Fibroblast of lung (primary cell): Measurements from ENCODE around the gene ADD2. TPM values are rescaled to one million over a fixed set of nuclear protein-coding genes. Genes with fewer than 3 reads are reported as not detected.

Source experiments
- DNase-seq, 2 donors: peaks; one replicate each; pipeline versions ENCODE4 v3.0.0 to v3.0.0-alpha.2; 2010; ENCODE audit warnings: low read depth in 2 of 2
- H2AFZ ChIP-seq: 2 replicates; pipeline ENCODE4 v1.5.1; 2012; ENCODE audit warnings: low read length, control low read depth, inconsistent platforms
- H3K27ac ChIP-seq: 2 replicates; pipeline ENCODE4 v1.5.1; 2011; ENCODE audit warnings: low read length, control low read depth; ENCODE audit not compliant: insufficient read depth
- H3K27me3 ChIP-seq: 2 replicates; pipeline ENCODE4 v1.5.1; 2011; ENCODE audit warnings: mild to moderate bottlenecking, low read length; ENCODE audit not compliant: control insufficient read depth, insufficient read depth
- H3K36me3 ChIP-seq: 2 replicates; pipeline ENCODE4 v1.5.1; 2011; ENCODE audit warnings: low read length; ENCODE audit not compliant: control insufficient read depth, insufficient read depth
- H3K4me1 ChIP-seq: 2 replicates; pipeline ENCODE4 v1.5.1; 2011; ENCODE audit warnings: low read length; ENCODE audit not compliant: control insufficient read depth, insufficient read depth; ENCODE audit errors: extremely low read depth
- H3K4me2 ChIP-seq: 2 replicates; pipeline ENCODE4 v1.5.1; 2011; ENCODE audit warnings: low read length, control low read depth; ENCODE audit not compliant: insufficient read depth; ENCODE audit errors: extremely low read depth
- H3K4me3 ChIP-seq, 4 experiments: fragments of 200-600 bp in 1 of 4; sonication (generic) in 1 of 4; replicated peaks in 1 of 4; 2 replicates each; pipeline ENCODE4 v1.5.1; 2011 to 2016; ENCODE audit warnings: low read length in 4 of 4, low read depth in 3 of 4, mild to moderate bottlenecking in 3 of 4, control low read depth in 2 of 4, inconsistent platforms in 1 of 4, mixed read lengths in 1 of 4; ENCODE audit not compliant: insufficient read depth in 1 of 4; ENCODE audit errors: control extremely low read depth in 1 of 4
- H3K79me2 ChIP-seq: 2 replicates; pipeline ENCODE4 v1.5.1; 2012; ENCODE audit warnings: mild to moderate bottlenecking, low read length, inconsistent platforms; ENCODE audit not compliant: control insufficient read depth, insufficient read depth
- H3K9ac ChIP-seq: 2 replicates; pipeline ENCODE4 v1.5.1; 2011; ENCODE audit warnings: mild to moderate bottlenecking, low read length, control low read depth; ENCODE audit not compliant: insufficient read depth
- H3K9me3 ChIP-seq: 2 replicates; pipeline ENCODE4 v1.5.1; 2012; ENCODE audit warnings: low read depth, low read length; ENCODE audit not compliant: control insufficient read depth, insufficient read depth
- H4K20me1 ChIP-seq: 2 replicates; pipeline ENCODE4 v1.5.1; 2011; ENCODE audit warnings: low read length; ENCODE audit not compliant: control insufficient read depth, insufficient read depth; ENCODE audit errors: extremely low read depth
- EZH2 ChIP-seq: IDR thresholded peaks from 2 replicates; pipeline ENCODE4 v1.5.1; 2012; ENCODE audit warnings: low read length, control low read depth, mild to moderate bottlenecking; ENCODE audit errors: missing control alignments
- polyA plus RNA-seq, 2 donors: library from polyadenylated mRNA; depleted of rRNA in 1 of 2; stranded (reverse) in 1 of 2; unstranded in 1 of 2; fragments of >200 nt; gene quantifications; 2 replicates each; pipeline ENCODE4 v1.2.1, GENCODE V29; 2011 to 2012; ENCODE audit warnings: missing spikeins in 1 of 2
- total RNA-seq: library from RNA; depleted of rRNA; stranded (reverse); fragments of >200 nt; gene quantifications from 2 replicates; pipeline ENCODE4 v1.2.1, GENCODE V29; 2014
- TF ChIP-seq, protein P1 (sequence below), 2 donors: IDR thresholded peaks in 1 of 2; conservative IDR thresholded peaks in 1 of 2; 1 replicate in 1 of 2; 2 replicates in 1 of 2; pipeline ENCODE4 v1.5.1; 2011 to 2012; ENCODE audit warnings: low read length in 2 of 2, control low read depth in 1 of 2, inconsistent platforms in 1 of 2, low read depth in 1 of 2, mild to moderate bottlenecking in 1 of 2

The ADD2 gene
- total and polyA plus RNA-seq, 2 donors (not counting 1 experiment from before 2014, with no cell fraction given), result 0.22 to 2.5 TPM

DNA sequence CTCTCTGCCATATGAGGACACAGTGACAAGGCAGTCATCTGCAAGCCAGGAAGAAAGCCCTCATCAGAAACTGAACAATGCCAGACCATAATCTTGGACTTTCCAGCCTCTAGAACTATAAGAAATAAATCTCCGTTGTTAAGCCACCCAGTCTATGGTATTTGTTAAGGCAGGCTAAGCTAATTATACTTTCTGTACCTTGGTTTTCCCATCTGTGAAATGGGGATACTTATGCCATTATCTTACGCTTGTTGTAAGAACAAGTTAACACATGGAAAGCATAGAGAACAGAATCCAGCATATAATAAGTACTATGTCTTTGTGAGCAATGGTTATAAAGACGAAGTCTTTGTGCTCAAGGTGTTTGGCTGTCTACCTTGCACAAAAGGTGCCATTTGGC, 8.3 kb upstream of the ADD2 start:
- no peak overlapping the region for H3K4me3 ChIP-seq
- no peak overlapping the region for H3K27ac ChIP-seq
- no peak overlapping the region for H2AFZ ChIP-seq
- peaks cover 5% of the 10 kb centered on the region for H3K27me3 ChIP-seq
- no peak overlapping the region for H3K9ac ChIP-seq
- H3K79me2 ChIP-seq, result no peaks in the 10 kb centered on the region
- no peaks in the 10 kb centered on the region for H3K36me3 ChIP-seq
- TF ChIP-seq, protein P1, sequence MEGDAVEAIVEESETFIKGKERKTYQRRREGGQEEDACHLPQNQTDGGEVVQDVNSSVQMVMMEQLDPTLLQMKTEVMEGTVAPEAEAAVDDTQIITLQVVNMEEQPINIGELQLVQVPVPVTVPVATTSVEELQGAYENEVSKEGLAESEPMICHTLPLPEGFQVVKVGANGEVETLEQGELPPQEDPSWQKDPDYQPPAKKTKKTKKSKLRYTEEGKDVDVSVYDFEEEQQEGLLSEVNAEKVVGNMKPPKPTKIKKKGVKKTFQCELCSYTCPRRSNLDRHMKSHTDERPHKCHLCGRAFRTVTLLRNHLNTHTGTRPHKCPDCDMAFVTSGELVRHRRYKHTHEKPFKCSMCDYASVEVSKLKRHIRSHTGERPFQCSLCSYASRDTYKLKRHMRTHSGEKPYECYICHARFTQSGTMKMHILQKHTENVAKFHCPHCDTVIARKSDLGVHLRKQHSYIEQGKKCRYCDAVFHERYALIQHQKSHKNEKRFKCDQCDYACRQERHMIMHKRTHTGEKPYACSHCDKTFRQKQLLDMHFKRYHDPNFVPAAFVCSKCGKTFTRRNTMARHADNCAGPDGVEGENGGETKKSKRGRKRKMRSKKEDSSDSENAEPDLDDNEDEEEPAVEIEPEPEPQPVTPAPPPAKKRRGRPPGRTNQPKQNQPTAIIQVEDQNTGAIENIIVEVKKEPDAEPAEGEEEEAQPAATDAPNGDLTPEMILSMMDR (conservative IDR thresholded peaks at IDR 0.05 in 1 of 2, IDR thresholded peaks at IDR 0.05 in 1 of 2; ENCODE audit: low read depth in 1 of 2, low read length in 2 of 2), result no peak
- no peak for TF ChIP-seq EZH2
- no peaks in the 10 kb centered on the region for H4K20me1 ChIP-seq
- no peak for DNase-seq
- no peaks in the 10 kb centered on the region for H3K9me3 ChIP-seq
- no peaks in the 10 kb centered on the region for H3K4me1 ChIP-seq
- no peak overlapping the region for H3K4me2 ChIP-seq

DNA sequence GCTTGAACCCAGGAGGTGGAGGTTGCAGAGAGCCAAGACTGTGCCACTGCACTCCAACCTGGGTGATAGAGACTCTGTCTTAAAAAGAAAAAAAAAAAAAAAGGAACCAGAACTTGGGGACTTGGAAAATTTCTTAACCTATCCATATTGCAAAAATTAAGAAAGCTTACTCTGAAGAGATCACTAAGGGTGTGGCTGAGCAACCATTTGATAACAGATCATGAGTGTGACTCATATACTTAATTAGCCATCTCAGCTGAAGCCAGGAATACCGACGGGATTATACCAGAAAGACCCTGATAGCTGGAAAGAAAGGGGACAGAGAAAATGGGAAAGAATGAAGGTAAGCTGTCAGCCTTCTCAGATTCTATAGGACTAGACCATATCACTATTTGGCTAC, 7.1 kb upstream of the ADD2 start:
- no peak overlapping the region for H3K27ac ChIP-seq
- DNase-seq, result no peak
- H3K4me2 ChIP-seq, result no peak overlapping the region
- H3K9me3 ChIP-seq, result no peaks in the 10 kb centered on the region
- H3K4me1 ChIP-seq, result no peaks in the 10 kb centered on the region
- H3K36me3 ChIP-seq, result no peaks in the 10 kb centered on the region
- TF ChIP-seq, protein P1 (conservative IDR thresholded peaks at IDR 0.05 in 1 of 2, IDR thresholded peaks at IDR 0.05 in 1 of 2; ENCODE audit: low read depth in 1 of 2, low read length in 2 of 2), result no peak
- no peak for TF ChIP-seq EZH2
- H3K79me2 ChIP-seq, result no peaks in the 10 kb centered on the region
- no peaks in the 10 kb centered on the region for H4K20me1 ChIP-seq
- H3K27me3 ChIP-seq, result peaks cover 7% of the 10 kb centered on the region
- no peak overlapping the region for H3K4me3 ChIP-seq
- no peak overlapping the region for H2AFZ ChIP-seq
- no peak overlapping the region for H3K9ac ChIP-seq

DNA sequence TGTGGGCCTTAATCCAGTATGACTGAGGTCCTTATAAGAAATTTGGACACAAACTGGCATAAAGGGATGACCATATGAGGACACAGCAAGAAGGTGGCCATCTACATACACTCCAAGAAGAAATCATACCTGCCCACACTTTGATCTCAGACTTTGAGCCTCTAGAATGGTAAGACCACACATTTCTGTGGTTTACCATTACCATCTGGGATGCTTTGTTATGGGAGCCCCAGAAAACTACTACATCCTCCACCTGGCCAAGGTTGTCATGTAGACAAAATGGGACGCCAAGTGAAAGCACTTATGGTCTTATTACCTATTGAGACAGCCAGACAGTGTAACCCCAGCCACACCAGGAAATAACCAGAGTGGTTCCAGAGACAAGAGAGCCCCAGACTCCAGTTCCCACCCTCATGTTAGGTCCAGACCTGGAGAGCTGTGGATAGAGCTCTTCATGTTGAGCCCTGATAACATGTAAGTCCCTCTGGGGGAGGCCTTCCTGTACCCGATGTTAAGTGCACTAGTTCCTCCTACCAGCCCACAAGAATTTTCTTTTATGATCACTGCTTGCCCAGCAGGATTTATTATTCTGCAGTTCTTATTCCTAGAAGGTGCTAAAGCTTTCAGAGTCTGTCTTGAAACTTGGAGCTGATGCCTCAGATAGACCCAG, 4.6 kb upstream of the ADD2 start:
- DNase-seq, result no peak
- Histone ChIP-seq H3K4me2 (no peak overlapping the region), H3K79me2 (no peaks in the 10 kb centered on the region), H3K9ac (no peak overlapping the region), H2AFZ (no peak overlapping the region), H3K36me3 (no peaks in the 10 kb centered on the region), H3K27ac (no peak overlapping the region), H3K4me3 (no peak overlapping the region), H4K20me1 (no peaks in the 10 kb centered on the region), H3K9me3 (no peaks in the 10 kb centered on the region), H3K27me3 (peaks cover 18% of the 10 kb centered on the region), H3K4me1 (no peaks in the 10 kb centered on the region)
- TF ChIP-seq, protein P1 (conservative IDR thresholded peaks at IDR 0.05 in 1 of 2, IDR thresholded peaks at IDR 0.05 in 1 of 2; ENCODE audit: low read depth in 1 of 2, low read length in 2 of 2), result no peak
- TF ChIP-seq EZH2, result no peak
